HepG2 (cell line): ENCODE data around the gene CPAMD8. TPM values are rescaled to one million over a fixed set of nuclear protein-coding genes. Genes with fewer than 3 reads are reported as not detected.
"Not testable (repeated sequence)": the region's sequence is repeated elsewhere in the genome, so short reads cannot be mapped to it uniquely, and the experiment has no call there.

Experiments
- ATAC-seq: fragments of 200-7000 bp; cut with Tn5 transposase; 3 replicates; pipeline ENCODE4 v1.9.1; 2020; ENCODE audit warnings: mild to moderate bottlenecking, moderate library complexity
- BruUV-seq: library from RNA; stranded (reverse); fragments of 400-500 nt; replicated peaks from 2 replicates; lab custom pipeline; 2021; lab: Mats Ljungman, UMichigan
- CTCF ChIA-PET: fragments of 300-600 bp; formaldehyde crosslinking; extraction: SDS; loops from one replicate; lab custom pipeline; 2021; ENCODE audit warnings: low total read pairs, inconsistent platforms, low intra/inter-chr PET ratio; lab: Yijun Ruan, JAX
- POLR2A ChIA-PET: fragments of 350-600 bp; sonication (Branson Sonifier 250); formaldehyde crosslinking; loops from one replicate; lab custom pipeline; 2020; ENCODE audit warnings: antibody characterized with exemption, inconsistent platforms; lab: Yijun Ruan, JAX
- DNase-seq: peaks from one replicate; pipeline ENCODE4 v3.0.0-alpha.2; 2015; ENCODE audit warnings: low spot score
- FAIRE-seq: peaks from 3 replicates; lab custom pipeline; 2011; peaks lifted over from hg19 to GRCh38; lab: Jason Lieb, UNC
- H2AFZ ChIP-seq: one replicate; pipeline ENCODE4 v1.6.1; 2011; ENCODE audit warnings: low read length, inconsistent platforms
- H3K27ac ChIP-seq: fragments of 300-600 bp; 3 replicates; pipeline ENCODE4 v1.8.0; 2011; ENCODE audit warnings: mixed run types, mild to moderate bottlenecking, mixed read lengths, low read length, inconsistent platforms; ENCODE audit not compliant: insufficient read depth; ENCODE audit errors: extremely low read length
- H3K27me3 ChIP-seq, 2 experiments: fragments of 200-600 bp in 1 of 2; 2 replicates in 1 of 2; 3 replicates in 1 of 2; pipeline versions ENCODE4 v1.6.0 to v1.8.0; 2011; ENCODE audit warnings: low read length in 2 of 2, mild to moderate bottlenecking in 2 of 2, moderate library complexity in 2 of 2, inconsistent platforms in 1 of 2; ENCODE audit not compliant: insufficient read depth in 2 of 2, control insufficient read depth in 1 of 2
- H3K36me3 ChIP-seq, 2 experiments: fragments of 200-600 bp in 1 of 2; replicated peaks in 1 of 2; 2 replicates in 1 of 2; 3 replicates in 1 of 2; pipeline versions ENCODE4 v1.5.1 to v1.8.0; 2011; ENCODE audit warnings: low read length in 2 of 2, inconsistent platforms in 1 of 2; ENCODE audit not compliant: insufficient read depth in 2 of 2, control insufficient read depth in 1 of 2
- H3K4me1 ChIP-seq: 2 replicates; pipeline ENCODE4 v1.5.1; 2012; ENCODE audit warnings: low read length, inconsistent platforms; ENCODE audit not compliant: insufficient read depth
- H3K4me2 ChIP-seq: 2 replicates; pipeline ENCODE4 v1.6.0; 2011; ENCODE audit warnings: low read depth, low read length, inconsistent platforms
- H3K4me3 ChIP-seq, 3 experiments: fragments of 200-600 bp in 1 of 3; sonication (generic), shearing (Covaris generic) in 1 of 3; replicated peaks in 1 of 3; 2 replicates each; pipeline ENCODE4 v1.5.1; 2011 to 2016; ENCODE audit warnings: low read length in 3 of 3, inconsistent platforms in 2 of 3, low read depth in 2 of 3, mild to moderate bottlenecking in 2 of 3, control low read depth in 1 of 3, mixed read lengths in 1 of 3; ENCODE audit not compliant: insufficient read depth in 1 of 3
- H3K79me2 ChIP-seq: one replicate; pipeline ENCODE4 v1.6.1; 2011; ENCODE audit warnings: low read length, inconsistent platforms; ENCODE audit not compliant: insufficient read depth
- H3K9ac ChIP-seq: 2 replicates; pipeline ENCODE4 v1.6.0; 2011; ENCODE audit warnings: mild to moderate bottlenecking, low read depth, low read length, inconsistent platforms; ENCODE audit not compliant: insufficient read depth
- H3K9me3 ChIP-seq: 2 replicates; pipeline ENCODE4 v1.5.1; 2012; ENCODE audit warnings: mild to moderate bottlenecking, low read length
- H4K20me1 ChIP-seq: 2 replicates; pipeline ENCODE4 v1.6.0; 2011; ENCODE audit warnings: inconsistent platforms, mild to moderate bottlenecking, low read length, moderate library complexity; ENCODE audit not compliant: insufficient read depth
- ARNT ChIP-seq: fragments of 450-650 bp; IDR thresholded peaks from 2 replicates; pipeline ENCODE4 v1.6.1; 2017
- GTF3A ChIP-seq: sonication (generic); formaldehyde crosslinking; conservative IDR thresholded peaks from 2 replicates; pipeline ENCODE4 v1.4.0; 2020; ENCODE audit warnings: mild to moderate bottlenecking, missing genetic modification reagents
- LRRFIP1 ChIP-seq: sonication (generic); formaldehyde crosslinking; conservative IDR thresholded peaks from 2 replicates; pipeline ENCODE4 v1.4.0; 2020; ENCODE audit warnings: missing genetic modification reagents
- MXD3 ChIP-seq: IDR thresholded peaks from 2 replicates; pipeline ENCODE4 v1.6.1; 2016; ENCODE audit warnings: mild to moderate bottlenecking, missing biosample characterization, missing genetic modification reagents
- ZBTB26 ChIP-seq: IDR thresholded peaks from 2 replicates; pipeline ENCODE4 v1.6.1; 2016; ENCODE audit warnings: missing compliant biosample characterization, missing genetic modification reagents, borderline replicate concordance
- ZNF275 ChIP-seq: sonication (generic); formaldehyde crosslinking; IDR thresholded peaks from 2 replicates; pipeline ENCODE4 v1.8.0; 2022; ENCODE audit warnings: missing genetic modification reagents, mild to moderate bottlenecking, inconsistent platforms, borderline replicate concordance
- ZNF7 ChIP-seq: IDR thresholded peaks from 2 replicates; pipeline ENCODE4 v1.6.1; 2016; ENCODE audit warnings: missing biosample characterization, missing genetic modification reagents
- WGBS: methylation state at CpG from one replicate; pipeline ENCODE4 v1.1.6; 2017; ENCODE audit warnings: low lambda C conversion rate; 5-methylcytosine and 5-hydroxymethylcytosine counted together
- in situ Hi-C: cut with HindIII; loops from 2 replicates; pipeline ENCODE4 v1.10.0; 2017; ENCODE audit warnings: low pct_unique_long_range_greater_than_20kb; ENCODE audit not compliant: extremely low pct_ligation_motif_present
- intact Hi-C: fragments of 100-400 bp; cut with micrococcal nuclease; formaldehyde crosslinking; loops from one replicate; pipeline ENCODE4 v1.10.0; 2022; ENCODE audit not compliant: unreplicated experiment
- polyA plus RNA-seq, 8 experiments: library from polyadenylated mRNA; depleted of rRNA in 3 of 8; stranded (reverse) in 7 of 8; unstranded in 1 of 8; fragments of >200 nt; fragmentation: Illumina TruSeq in 4 of 8; extraction: Trizol in 4 of 8; gene quantifications; 2 replicates each; pipeline versions ENCODE4 v1.2.1 to v1.2.3, GENCODE V29; 2011 to 2016; ENCODE audit warnings: low read depth in 4 of 8, missing spikeins in 1 of 8, mixed read lengths in 1 of 8; ENCODE audit not compliant: insufficient read depth in 1 of 8
- total RNA-seq, 5 experiments: library from RNA; depleted of rRNA; stranded (reverse); fragments of >200 nt; fragmentation: Illumina TruSeq; extraction: Trizol; gene quantifications; 2 replicates each; pipeline ENCODE4 v1.2.3, GENCODE V29; 2016; ENCODE audit warnings: low read depth in 1 of 5
- TF ChIP-seq, protein P1 (sequence below): sonication (generic); formaldehyde crosslinking; IDR thresholded peaks from 2 replicates; pipeline ENCODE4 v1.5.1; 2020; ENCODE audit warnings: missing genetic modification reagents, mild to moderate bottlenecking, borderline replicate concordance

The CPAMD8 gene
- total and polyA plus RNA-seq, 2 of the 13 experiments (the other 11 are each of a cell fraction or from before 2014, with no cell fraction given) = 0.29 to 0.34 TPM

- no peak for TF ChIP-seq ZNF275 (CRISPR knock-in tag)
Measured at GRCh38 chr19:16940626-16941025, 86.0 kb downstream of the CPAMD8 start (continued).

- POLR2A ChIA-PET, H4K20me1 ChIP-seq: not testable (repeated sequence)
Measured at GRCh38 chr19:16940063-16940462, 86.5 kb downstream of the CPAMD8 start.

GRCh38 chr19:16938211-16938610 is 88.4 kb downstream of the CPAMD8 start:
- no peaks in the 10 kb centered on the region for H3K79me2 ChIP-seq
- H3K4me1 ChIP-seq = no peaks in the 10 kb centered on the region
- no peak overlapping the region for H2AFZ ChIP-seq
- no peak overlapping the region for H3K4me3 ChIP-seq
- ATAC-seq = no peak
- 0 out of 5 replicates have a peak, but pooled peaks cover 0 to 2% of the 10 kb centered on the region in 2 experiments for H3K27me3 ChIP-seq
- POLR2A ChIA-PET = no interaction called here
- intact Hi-C loops = no loop called here
- H3K27ac ChIP-seq = no peak overlapping the region
- no peak overlapping the region for H3K4me2 ChIP-seq
- no TSS peak for BruUV-seq
- CTCF ChIA-PET = no interaction called here
- H3K9me3 ChIP-seq = no peaks in the 10 kb centered on the region
- FAIRE-seq = no peak
- in situ Hi-C loops = no loop called here
- 41% methylated on average over 6 of the region's 11 CpGs for WGBS
- H4K20me1 ChIP-seq = no peaks in the 10 kb centered on the region
- no peaks in the 10 kb centered on the region for H3K36me3 ChIP-seq
- H3K9ac ChIP-seq = no peak overlapping the region
- no peak for DNase-seq
- TF ChIP-seq MXD3 (no peak), LRRFIP1 (CRISPR knock-in tag) (no peak), ARNT (no peak), ZBTB26 (CRISPR knock-in tag) (no peak), GTF3A (CRISPR knock-in tag) (no peak), ZNF7 (CRISPR knock-in tag) (no peak)
- TF ChIP-seq, protein P1, sequence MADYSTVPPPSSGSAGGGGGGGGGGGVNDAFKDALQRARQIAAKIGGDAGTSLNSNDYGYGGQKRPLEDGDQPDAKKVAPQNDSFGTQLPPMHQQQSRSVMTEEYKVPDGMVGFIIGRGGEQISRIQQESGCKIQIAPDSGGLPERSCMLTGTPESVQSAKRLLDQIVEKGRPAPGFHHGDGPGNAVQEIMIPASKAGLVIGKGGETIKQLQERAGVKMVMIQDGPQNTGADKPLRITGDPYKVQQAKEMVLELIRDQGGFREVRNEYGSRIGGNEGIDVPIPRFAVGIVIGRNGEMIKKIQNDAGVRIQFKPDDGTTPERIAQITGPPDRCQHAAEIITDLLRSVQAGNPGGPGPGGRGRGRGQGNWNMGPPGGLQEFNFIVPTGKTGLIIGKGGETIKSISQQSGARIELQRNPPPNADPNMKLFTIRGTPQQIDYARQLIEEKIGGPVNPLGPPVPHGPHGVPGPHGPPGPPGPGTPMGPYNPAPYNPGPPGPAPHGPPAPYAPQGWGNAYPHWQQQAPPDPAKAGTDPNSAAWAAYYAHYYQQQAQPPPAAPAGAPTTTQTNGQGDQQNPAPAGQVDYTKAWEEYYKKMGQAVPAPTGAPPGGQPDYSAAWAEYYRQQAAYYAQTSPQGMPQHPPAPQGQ (CRISPR knock-in tag) = no peak

More at GRCh38 chr19:16940063-16940462, 86.5 kb downstream of the CPAMD8 start:
- H3K4me1 ChIP-seq, BruUV-seq, H3K36me3 ChIP-seq, H3K9me3 ChIP-seq, ATAC-seq, H2AFZ ChIP-seq, DNase-seq, H3K27me3 ChIP-seq, H3K4me3 ChIP-seq, in situ Hi-C loops, H3K4me2 ChIP-seq, FAIRE-seq, H3K27ac ChIP-seq, H3K9ac ChIP-seq, CTCF ChIA-PET, H3K79me2 ChIP-seq: not testable (repeated sequence)
- intact Hi-C loops = loop anchor here (5.0 kb wide), 1 partner anchor 217 kb away; no protein-coding TSS in a partner anchor
- WGBS = 51% methylated on average over 7 of the region's 7 CpGs
